GM19455 (cell line): ENCODE results near the gene ALDH1L1.

Experiments used
- ATAC-seq: cut with Tn5 transposase; IDR thresholded peaks from one replicate; pipeline ENCODE4 v1.9.1; 2021; ENCODE audit not compliant: unreplicated experiment

Gene ALDH1L1

GRCh38 chr3:126134219-126134975 is 46.0 kb downstream of the ALDH1L1 start:
- ATAC-seq: no peak

- ATAC-seq: no peak
Observed at GRCh38 chr3:126133606-126134005, 46.8 kb downstream of the ALDH1L1 start.

GRCh38 chr3:126132751-126133511 is 47.5 kb downstream of the ALDH1L1 start:
- no peak for ATAC-seq

GRCh38 chr3:126131881-126132750 is 48.3 kb downstream of the ALDH1L1 start:
- ATAC-seq: no peak

- no peak for ATAC-seq
Observed at GRCh38 chr3:126130981-126131745, 49.2 kb downstream of the ALDH1L1 start.

GRCh38 chr3:126130081-126130855 is 50.1 kb downstream of the ALDH1L1 start:
- no peak for ATAC-seq

- ATAC-seq: no peak
Observed at GRCh38 chr3:126129398-126129891, 50.9 kb downstream of the ALDH1L1 start.

- no peak for ATAC-seq
Observed at GRCh38 chr3:126128504-126129397, 51.6 kb downstream of the ALDH1L1 start.

GRCh38 chr3:126127904-126128303 is 52.5 kb downstream of the ALDH1L1 start:
- ATAC-seq: no peak

GRCh38 chr3:126127452-126127851 is 52.9 kb downstream of the ALDH1L1 start:
- ATAC-seq: no peak

GRCh38 chr3:126126811-126127431 is 53.5 kb downstream of the ALDH1L1 start:
- ATAC-seq: no peak

GRCh38 chr3:126126286-126126685 is 54.1 kb downstream of the ALDH1L1 start:
- no peak for ATAC-seq

GRCh38 chr3:126125781-126126251 is 54.6 kb downstream of the ALDH1L1 start:
- ATAC-seq: no peak

GRCh38 chr3:126125341-126125740 is 55.0 kb downstream of the ALDH1L1 start:
- no peak for ATAC-seq

- no peak for ATAC-seq
Observed at GRCh38 chr3:126124896-126125295, 55.5 kb downstream of the ALDH1L1 start.

GRCh38 chr3:126124148-126124868 is 56.1 kb downstream of the ALDH1L1 start:
- ATAC-seq: no peak

GRCh38 chr3:126121632-126122031 is 58.8 kb downstream of the ALDH1L1 start:
- no peak for ATAC-seq
